HTR-8/SVneo (cell line): ENCODE data around the gene INTS6L.

Experiments used
- DNase-seq: peaks from one replicate; pipeline ENCODE4 v3.0.0; 2011; ENCODE audit warnings: low spot score, mixed read lengths; ENCODE audit not compliant: insufficient read length
- FAIRE-seq: peaks from 2 replicates; lab custom pipeline; 2011; peaks lifted over from hg19 to GRCh38; lab: Jason Lieb, UNC

Gene INTS6L, protein sequence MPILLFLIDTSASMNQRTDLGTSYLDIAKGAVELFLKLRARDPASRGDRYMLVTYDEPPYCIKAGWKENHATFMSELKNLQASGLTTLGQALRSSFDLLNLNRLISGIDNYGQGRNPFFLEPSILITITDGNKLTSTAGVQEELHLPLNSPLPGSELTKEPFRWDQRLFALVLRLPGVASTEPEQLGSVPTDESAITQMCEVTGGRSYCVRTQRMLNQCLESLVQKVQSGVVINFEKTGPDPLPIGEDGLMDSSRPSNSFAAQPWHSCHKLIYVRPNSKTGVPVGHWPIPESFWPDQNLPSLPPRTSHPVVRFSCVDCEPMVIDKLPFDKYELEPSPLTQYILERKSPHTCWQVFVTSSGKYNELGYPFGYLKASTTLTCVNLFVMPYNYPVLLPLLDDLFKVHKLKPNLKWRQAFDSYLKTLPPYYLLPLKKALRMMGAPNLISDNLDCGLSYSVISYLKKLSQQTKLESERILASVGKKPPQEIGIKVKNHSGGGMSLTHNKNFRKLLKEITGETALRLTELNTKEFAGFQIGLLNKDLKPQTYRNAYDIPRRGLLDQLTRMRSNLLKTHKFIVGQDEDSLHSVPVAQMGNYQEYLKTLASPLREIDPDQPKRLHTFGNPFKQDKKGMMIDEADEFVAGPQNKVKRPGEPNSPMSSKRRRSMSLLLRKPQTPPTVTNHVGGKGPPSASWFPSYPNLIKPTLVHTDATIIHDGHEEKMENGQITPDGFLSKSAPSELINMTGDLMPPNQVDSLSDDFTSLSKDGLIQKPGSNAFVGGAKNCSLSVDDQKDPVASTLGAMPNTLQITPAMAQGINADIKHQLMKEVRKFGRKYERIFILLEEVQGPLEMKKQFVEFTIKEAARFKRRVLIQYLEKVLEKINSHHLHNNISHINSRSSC

DNA sequence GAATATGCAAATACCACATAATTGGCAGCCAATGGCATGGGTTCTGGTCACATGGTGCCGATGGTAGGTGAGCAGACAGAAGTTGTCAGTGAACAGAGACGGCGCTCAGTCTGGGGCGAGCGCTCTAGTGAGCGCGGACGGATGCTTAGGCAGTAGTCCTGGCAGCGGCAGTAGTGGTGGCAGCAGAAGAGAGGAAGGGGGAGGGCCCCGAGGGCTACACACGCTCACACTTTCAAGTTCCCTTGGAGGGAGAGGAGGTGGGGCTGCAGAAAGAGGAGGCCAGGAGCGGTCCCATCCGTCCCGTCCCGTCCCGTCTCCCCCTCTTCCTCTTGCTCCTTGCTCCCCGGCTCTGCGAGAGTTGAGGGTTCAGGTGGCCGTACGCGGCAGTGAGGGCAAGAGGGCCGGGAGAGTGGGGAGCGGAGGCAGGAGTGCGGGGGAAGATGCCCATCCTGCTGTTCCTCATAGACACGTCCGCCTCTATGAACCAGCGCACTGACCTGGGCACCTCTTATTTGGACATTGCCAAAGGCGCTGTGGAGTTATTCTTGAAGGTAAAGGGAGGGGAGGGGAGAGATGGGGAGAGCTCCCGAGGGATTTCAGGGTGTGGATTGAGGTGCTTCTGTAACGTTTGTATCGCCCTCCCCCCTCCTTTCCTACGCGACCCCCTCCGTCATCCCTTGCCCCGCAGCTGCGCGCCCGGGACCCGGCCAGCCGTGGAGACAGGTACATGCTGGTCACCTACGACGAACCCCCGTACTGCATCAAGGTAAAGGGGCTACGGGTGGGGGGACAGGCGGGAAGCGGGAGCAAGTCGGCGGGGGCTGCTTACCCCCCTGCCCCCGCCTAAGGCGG is at the start of gene INTS6L:
TSS of gene INTS6L (plus strand) at position 108 of the 852 bp plus-strand sequence. CDS start at position 441, 333 bp downstream.
- FAIRE-seq (no peak), DNase-seq (peak; percentile 28)

DNA sequence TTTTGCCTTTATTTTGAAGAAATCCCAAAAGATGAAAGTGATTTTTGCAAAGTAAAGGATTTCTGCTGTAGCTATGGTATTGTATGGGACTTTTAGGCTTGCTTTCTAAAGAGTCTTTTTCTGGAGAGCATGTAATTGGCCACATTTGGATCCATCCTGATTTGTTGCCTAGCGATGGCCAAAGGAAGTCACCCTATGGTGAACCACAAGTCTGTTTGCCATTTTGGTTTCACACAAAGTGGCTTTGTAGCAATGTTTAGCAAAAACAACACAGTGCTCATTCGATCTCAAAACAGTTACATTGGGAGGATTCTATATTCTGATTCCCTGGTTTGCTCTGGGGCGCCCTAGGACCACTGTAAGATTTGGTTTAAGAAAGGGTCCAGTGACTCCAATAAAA is 44.1 kb upstream of the INTS6L start:
- FAIRE-seq (no peak), DNase-seq (no peak)

DNA sequence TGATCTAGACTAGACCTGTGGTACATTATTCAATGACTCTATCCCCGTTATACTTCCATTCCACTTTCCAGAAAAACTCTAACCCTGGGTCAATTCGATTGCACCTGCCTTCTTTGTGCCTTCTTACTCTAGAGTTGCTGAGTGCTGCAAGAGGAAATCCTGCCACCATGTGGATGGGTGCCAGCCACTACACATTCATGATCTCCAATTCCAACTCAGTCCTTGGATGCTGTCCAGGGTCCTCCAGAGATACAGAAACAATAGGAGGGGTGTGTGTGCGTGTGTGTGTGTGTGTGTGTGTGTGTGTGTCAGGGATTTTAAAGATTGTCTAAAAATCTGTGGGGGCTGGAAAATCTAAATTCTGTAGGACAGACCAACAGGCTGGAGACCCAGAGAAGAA is 42.9 kb upstream of the INTS6L start:
- FAIRE-seq, result no peak
- peak; percentile 3 for DNase-seq

DNA sequence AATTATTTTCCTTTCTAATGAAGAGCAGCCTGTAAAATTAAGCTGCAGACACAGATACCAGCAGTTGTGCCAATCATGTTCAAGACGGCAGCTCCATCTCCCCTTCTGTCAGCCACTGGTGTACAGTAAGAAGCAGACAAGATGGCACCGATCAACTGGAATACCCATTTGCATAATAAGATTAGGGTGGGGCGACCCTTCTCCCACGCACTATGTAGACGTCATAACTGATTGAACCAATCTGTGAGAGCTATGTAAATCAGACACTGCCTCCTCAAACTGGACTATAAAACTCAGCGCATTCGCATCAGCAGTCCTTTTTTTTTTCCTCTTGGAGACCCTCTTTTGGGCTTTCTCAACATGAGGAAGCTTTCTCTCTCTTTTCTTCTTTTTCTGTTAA is 40.4 kb upstream of the INTS6L start:
- no peak for DNase-seq
- FAIRE-seq, result no peak

DNA sequence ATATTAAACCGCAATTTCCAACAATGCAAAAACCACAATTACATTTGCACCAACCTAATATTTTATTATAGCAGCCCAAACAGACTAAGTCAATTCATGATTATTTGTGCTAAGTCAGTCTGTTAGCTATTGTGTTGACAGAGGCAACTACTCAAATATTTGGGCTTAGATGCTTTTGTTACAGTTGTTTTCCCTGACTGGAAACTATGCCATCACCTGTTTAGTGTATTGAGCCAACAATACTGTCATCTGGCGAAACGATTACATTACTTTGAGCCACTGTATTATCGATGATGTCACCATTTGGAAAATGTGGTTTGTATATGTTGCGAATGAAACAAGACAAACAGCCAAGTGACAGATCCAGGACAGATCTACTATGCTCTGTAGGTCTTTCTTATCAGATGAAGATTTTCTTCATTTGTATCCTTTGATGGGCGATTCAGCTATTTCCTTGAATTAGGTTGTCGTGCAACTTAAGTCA is 38.7 kb upstream of the INTS6L start:
- FAIRE-seq, result no peak
- no peak for DNase-seq

DNA sequence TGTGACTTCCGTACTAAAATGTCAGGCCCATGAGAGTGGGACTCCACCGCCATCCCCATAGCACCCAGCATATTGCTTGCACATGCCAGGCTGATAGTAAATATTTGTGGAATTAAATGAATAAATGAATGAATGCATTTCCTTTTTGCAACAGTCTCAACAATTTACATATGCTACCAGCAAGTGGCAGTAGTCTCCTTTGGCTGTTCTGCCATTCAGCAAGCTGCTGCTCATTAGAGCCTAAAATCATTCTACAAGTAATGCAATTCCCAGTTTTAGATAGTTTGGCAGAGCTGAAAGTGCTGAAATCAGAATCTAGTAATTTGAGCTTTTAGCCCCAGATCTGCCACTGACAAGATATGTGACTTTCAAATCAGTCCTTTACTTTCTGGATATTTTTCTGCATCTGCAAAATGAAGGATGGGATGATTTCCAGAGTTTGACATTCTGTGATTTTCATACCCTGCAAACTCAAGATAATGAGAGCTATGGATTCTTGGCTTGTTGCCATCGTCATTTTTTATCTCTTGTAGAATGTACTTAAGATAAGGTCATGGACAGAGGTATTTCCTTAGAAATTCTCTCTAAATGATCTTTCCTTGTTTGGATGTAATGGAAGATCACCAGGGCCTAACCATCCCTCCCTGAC is 35.7 kb upstream of the INTS6L start:
- no peak for FAIRE-seq
- peak; percentile 3 for DNase-seq

DNA sequence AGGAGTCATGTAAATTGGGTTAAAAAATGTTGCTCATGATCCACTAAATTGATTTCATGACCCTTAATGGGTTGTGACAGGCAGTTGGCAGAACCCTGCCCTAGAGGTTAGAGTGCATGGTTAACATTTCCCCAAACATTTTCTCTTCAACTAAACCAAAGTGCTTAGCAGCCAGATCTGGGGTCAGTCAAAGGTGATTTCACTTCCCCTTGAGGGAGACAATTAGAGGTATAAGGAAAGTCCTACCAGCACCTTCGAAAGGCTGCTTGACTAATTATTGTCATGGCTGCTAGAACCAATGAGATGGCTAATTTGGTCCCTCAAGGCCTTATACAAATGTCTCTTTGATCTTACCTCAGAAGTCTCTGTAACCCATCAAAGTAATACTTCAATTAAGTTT is 30.9 kb upstream of the INTS6L start:
- no peak for DNase-seq
- no peak for FAIRE-seq

DNA sequence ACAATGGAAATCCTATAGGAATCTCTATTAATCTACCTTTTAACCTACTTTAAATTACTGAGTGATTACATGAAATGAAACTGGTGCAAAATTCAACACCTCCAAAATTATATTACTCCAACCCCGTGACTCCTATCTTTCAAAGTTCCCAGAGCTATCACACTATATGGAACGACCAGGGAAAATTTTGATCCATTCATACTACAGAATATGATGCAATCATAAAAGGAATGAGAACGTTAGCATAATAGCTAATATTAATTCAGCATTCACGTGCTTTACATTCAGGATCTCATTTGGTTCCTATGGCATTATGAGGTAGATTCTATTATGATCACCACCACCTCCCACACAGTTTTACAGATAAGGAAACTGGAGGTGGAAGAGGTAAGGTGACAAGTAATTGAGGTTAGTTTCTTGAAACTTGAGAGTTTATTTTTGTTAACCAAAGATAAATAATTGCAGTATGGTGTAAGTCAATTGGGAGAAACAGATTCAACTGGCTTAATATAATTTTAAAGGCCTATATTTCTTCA is 29.4 kb upstream of the INTS6L start:
- FAIRE-seq, result no peak
- no peak for DNase-seq

DNA sequence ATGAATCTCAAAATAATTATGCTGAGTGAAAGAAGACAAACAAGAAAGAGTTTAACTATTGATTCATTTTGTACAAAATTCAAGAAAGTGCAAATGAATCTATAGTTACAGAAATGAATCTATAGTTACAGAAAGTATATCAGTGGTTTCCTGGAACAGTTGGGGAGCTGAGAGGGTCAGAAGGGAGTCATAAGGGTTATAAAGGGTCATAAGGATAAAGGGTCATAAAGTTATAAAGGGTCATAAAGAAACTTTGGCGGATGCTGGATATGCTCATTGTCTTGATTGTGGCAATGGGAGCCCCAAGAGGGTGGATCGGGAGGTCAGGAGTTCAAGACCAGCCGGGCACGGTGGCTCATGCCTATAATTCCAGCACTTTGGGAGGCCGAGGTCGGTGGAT is 26.0 kb upstream of the INTS6L start:
- FAIRE-seq, result no peak
- no peak for DNase-seq

DNA sequence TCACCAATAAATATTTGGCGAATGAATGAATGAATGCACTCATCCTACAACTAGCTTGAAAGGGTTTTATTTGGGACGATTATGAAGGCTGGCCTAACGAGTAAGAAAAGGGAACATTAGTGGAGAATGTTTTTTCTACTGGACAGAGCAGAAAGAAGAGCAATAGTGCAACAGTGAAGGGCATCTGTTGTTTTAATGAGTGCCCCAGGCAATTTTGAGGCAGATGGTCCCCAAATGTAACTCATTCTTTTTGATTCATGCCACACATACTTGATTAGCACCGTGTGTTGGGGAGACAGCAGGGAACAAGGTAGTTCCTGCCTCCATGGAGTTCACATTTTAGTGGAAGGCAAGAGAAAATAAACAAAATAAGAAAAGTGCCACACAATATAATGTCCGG is 22.7 kb upstream of the INTS6L start:
- DNase-seq (no peak), FAIRE-seq (no peak)

DNA sequence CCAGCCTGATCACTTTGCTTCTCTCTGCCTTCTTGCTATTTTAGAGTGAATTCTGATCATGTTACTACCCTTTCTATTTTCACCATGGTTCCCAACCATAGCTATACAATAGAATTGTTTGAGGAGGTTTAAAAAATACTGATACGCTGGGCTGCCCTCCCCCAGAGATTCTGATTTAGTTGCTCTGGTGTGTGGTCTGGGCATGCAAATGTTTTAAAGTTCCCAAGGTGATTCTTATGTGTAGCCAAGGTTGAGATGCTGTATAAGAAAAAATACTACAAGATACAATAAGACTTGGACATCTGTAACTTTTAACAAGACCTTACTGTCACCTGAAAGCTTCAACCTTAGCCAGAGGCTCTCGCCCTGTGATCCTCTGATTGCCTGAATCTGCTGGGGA is 22.2 kb upstream of the INTS6L start:
- no peak for FAIRE-seq
- no peak for DNase-seq

DNA sequence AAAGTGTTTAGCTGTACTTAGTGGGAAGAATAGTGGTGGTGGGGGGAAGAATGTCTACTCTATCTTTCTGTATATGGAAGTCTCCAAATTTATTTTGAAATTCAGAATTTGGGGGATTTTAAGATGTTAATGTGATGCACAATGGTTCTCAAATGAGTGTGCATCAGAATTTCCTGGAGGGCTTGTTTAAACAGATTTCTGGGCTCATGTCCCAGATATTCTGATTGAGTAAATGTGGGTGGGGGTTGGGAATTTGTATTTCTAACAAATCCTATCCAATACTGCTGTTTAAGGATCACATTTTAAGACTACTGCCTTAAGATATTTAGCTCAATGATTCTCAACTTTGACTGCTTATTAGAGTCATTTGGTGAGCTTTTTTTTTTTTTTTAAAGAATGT is 15.1 kb upstream of the INTS6L start:
- no peak for DNase-seq
- FAIRE-seq, result no peak

DNA sequence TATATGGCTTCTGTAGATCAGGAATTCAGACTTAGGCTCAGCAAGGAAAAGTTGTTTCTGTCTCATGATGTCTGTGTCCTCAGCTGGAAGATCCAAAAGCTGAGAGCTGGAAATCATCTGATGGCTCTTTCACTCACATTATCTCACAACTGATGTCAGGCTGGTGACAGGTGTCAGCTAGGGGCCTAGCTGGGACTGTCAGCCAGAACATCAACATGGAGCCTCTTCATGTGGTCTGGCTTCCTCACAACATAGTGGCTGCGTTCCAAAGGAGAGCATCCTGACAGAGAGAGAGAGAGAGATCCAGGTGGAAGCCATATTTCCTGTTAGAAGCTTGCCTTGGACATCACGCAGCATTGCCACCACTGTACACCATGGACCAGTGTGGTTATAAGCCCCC is 10.6 kb upstream of the INTS6L start:
- FAIRE-seq (no peak), DNase-seq (no peak)

DNA sequence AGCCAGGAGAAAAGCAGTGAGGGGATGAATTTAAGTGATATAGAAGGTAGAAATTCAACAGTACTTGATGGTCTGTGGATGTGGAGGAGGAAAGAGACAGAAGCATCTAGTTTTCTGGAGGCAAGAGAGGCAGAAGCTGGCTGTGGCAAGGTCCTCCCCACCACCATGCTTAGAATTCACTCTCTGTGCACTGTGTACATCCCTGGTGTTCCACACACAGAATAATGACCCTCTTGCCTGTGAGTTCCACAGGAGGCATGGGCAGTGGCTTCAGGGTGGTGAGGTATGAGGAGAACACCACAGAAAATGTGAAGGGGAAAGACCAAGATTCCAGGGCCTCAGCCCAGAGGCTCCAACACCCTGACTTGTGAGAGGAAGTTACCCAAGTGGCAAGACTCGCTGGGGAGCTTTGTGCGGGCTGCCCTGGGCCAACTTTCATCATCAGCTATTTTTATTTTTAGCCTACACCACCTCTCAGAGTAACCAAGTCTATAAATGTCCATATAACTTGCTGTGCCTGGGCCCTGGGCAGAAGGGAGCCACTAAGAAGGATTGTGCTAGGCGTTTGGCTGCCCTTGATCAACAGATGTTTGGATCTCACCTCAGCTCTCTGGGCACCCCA is 7.8 kb upstream of the INTS6L start:
- no peak for DNase-seq
- no peak for FAIRE-seq

DNA sequence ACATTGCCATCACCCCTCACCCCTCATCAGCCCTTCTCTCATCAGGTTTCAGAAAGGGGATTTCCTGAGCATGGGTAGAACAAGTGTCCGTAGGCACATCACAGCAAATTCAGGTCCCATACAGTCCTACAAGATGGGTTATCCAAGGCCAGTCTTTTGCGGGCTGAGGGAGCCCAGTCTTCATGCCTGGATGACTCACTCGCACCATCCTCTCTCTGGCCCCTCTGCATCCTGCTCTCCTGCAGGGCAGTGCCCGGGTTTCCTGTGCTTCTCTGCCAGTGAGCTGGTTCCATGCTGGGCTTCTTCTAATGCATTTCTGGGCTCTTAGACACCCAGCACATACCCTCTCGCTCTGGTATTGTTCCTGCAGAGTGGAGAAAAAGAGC is 7.3 kb upstream of the INTS6L start:
- no peak for FAIRE-seq
- no peak for DNase-seq

DNA sequence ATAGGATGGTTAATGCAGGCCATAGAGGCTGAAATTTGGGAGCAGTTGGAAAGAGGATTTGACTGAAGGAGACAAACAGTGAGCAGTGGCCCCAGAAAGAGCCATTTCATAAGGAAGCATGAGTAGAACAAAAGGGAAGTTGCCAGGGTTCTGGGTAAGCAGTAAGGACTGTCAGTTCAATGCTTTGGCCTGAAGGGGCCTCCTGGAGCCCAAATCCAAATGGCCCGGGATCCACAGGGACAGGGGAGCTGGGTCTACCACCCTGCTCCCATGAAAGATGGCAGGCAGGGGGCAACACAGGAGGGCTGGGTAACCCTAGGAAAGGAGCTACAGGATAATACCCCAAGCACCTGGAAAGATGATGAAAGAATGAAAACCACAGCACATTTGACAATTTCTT is 4.1 kb upstream of the INTS6L start:
- FAIRE-seq, result no peak

DNA sequence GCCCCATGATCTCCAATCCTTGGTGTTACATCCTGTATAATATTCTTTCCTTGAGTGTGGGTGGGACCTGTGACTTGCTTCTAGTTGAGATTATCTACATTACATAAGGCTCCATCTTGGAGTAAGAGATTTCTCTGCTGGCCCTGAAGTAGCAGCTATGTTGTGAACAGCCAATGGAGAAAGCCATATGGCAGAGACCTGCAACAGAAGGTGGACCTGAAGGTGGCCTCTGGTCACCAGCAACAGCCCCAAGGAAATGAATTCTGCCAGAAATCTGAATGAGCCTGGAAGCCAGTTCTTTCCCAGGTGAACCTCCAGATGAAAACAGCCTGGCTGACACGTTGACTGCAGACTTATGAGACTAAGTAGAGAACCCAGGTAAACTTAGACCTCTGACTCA is 2.3 kb upstream of the INTS6L start:
- no peak for DNase-seq
- no peak for FAIRE-seq

More for the DNA sequence above, 4.1 kb upstream of the INTS6L start:
- DNase-seq, result no peak

DNA sequence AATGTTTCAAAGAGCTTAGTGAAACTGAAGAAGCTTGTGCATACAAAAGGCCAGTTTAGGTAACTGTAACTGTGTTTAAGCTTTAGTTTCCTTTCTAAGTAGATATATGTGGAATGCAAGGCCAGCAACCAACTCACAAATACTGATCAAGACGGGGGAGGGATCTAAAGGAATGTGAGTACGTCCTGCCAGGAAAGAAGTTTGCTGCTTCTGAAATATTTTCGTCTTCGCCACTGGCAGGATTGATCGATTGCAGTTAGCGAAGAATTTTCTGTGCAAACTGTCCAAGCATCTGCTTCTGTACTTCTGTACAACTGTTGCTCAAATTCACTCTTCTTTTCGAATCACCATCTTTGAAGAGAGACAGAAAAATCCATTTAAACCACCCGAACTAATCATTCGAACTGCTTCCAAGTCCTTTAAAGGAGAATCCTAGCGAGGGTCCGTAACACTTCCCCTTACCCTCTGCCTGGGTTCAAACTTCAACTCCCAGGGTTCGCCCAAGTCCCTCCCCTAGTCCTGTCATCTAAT is 373 bp upstream of the INTS6L start:
- FAIRE-seq, result no peak
- no peak for DNase-seq
